Adrenal gland (tissue), 5 donors: ENCODE results near the gene PITPNM2.

ENCODE experiments used
- POLR2A ChIP-seq, 2 donors: fragments of 450-650 bp; IDR thresholded peaks; one replicate each; pipeline ENCODE4 v1.6.1; 2017; ENCODE audit warnings: antibody characterized with exemption in 2 of 2, mild to moderate bottlenecking in 2 of 2, moderate library complexity in 1 of 2
- TF ChIP-seq, protein P1 (sequence below), 6 experiments: fragments of 450-650 bp in 4 of 6; fragments of 200-600 bp in 2 of 6; sonication (generic) in 1 of 6; IDR thresholded peaks; 1 replicate in 5 of 6; 2 replicates in 1 of 6; pipeline versions ENCODE4 v1.5.1 to v1.8.0; 2016 to 2021; ENCODE audit warnings: antibody characterized with exemption in 6 of 6, mild to moderate bottlenecking in 2 of 6, moderate library complexity in 1 of 6
- donor health status: DM: no; HTN: no; CAD: no.

DNA sequence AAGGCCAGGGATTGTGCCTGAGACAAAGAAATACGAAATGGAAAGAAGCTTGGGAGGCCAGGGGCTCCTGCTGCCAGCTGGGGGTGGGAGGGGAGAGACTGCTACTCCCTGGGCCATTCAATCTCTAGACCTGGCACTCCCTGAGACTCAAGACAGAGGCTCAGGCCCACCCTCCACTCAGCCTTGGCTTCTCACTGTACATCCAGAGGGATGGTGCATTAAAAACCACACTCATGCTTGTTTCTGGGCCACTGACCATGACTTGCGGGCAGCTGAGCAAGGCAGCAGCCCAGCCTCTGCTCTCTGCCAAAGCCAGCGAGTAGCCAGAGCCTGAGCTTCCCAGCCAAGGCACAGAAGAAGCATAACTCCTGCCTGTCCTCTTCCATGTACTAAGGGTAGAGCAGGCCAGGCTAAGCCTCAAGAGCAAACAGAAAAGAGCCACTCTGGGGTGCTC is 41.5 kb downstream of the PITPNM2 start:
- TF ChIP-seq, protein P1, sequence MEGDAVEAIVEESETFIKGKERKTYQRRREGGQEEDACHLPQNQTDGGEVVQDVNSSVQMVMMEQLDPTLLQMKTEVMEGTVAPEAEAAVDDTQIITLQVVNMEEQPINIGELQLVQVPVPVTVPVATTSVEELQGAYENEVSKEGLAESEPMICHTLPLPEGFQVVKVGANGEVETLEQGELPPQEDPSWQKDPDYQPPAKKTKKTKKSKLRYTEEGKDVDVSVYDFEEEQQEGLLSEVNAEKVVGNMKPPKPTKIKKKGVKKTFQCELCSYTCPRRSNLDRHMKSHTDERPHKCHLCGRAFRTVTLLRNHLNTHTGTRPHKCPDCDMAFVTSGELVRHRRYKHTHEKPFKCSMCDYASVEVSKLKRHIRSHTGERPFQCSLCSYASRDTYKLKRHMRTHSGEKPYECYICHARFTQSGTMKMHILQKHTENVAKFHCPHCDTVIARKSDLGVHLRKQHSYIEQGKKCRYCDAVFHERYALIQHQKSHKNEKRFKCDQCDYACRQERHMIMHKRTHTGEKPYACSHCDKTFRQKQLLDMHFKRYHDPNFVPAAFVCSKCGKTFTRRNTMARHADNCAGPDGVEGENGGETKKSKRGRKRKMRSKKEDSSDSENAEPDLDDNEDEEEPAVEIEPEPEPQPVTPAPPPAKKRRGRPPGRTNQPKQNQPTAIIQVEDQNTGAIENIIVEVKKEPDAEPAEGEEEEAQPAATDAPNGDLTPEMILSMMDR (IDR thresholded peaks at IDR 0.05) = no peak
- peak in 1 of 2 donors; percentile 20 for TF ChIP-seq POLR2A (IDR thresholded peaks at IDR 0.05)
